Naive B cell (primary cell): Measurements from ENCODE around the gene SEMA7A. TPM values are rescaled to one million over a fixed set of nuclear protein-coding genes. Genes with fewer than 3 reads are reported as not detected.
"Not testable (repeated sequence)": the region's sequence is repeated elsewhere in the genome, so short reads cannot be mapped to it uniquely, and the experiment has no call there.

Experiments
- ATAC-seq, 2 donors: fragments of 150-1000 bp; cut with Tn5 transposase; 2 replicates each; pipeline ENCODE4 v1.10.0; 2021; ENCODE audit warnings: low read depth in 2 of 2, mild to moderate bottlenecking in 2 of 2, moderate library complexity in 2 of 2
- DNase-seq: peaks from one replicate; pipeline ENCODE4 v3.0.0; 2022
- H3K27ac Mint-ChIP-seq, 6 donors: one replicate each; pipeline ENCODE4 v1.8.0; 2020 to 2022; ENCODE audit warnings: mild to moderate bottlenecking in 6 of 6, mixed read lengths in 6 of 6, moderate library complexity in 5 of 6, inconsistent platforms in 2 of 6
- H3K27me3 Mint-ChIP-seq, 3 donors: one replicate each; pipeline ENCODE4 v1.8.0; 2021 to 2022; ENCODE audit warnings: mixed read lengths in 3 of 3, mild to moderate bottlenecking in 1 of 3
- H3K36me3 Mint-ChIP-seq, 2 donors: one replicate each; pipeline ENCODE4 v1.8.0; 2020 to 2022; ENCODE audit warnings: mixed read lengths in 2 of 2, inconsistent platforms in 1 of 2, mild to moderate bottlenecking in 1 of 2
- H3K4me1 Mint-ChIP-seq, 3 donors: one replicate each; pipeline ENCODE4 v1.8.0; 2020 to 2022; ENCODE audit warnings: mixed read lengths in 3 of 3, inconsistent platforms in 1 of 3, mild to moderate bottlenecking in 1 of 3, moderate library complexity in 1 of 3
- H3K4me3 Mint-ChIP-seq, 8 donors: one replicate each; pipeline ENCODE4 v1.8.0; 2020 to 2022; ENCODE audit warnings: mild to moderate bottlenecking in 8 of 8, mixed read lengths in 8 of 8, moderate library complexity in 8 of 8, inconsistent platforms in 2 of 8
- H3K9me3 Mint-ChIP-seq, 7 donors: one replicate each; pipeline ENCODE4 v1.8.0; 2020 to 2022; ENCODE audit warnings: mixed read lengths in 7 of 7, mild to moderate bottlenecking in 5 of 7, inconsistent platforms in 2 of 7, moderate library complexity in 1 of 7
- polyA plus RNA-seq, 6 donors: library from polyadenylated mRNA; unstranded; fragments of 300-500 nt; fragmentation: Illumina TruSeq; gene quantifications; one replicate each; pipeline ENCODE4 v1.2.3, GENCODE V29; 2021; ENCODE audit warnings: low read depth in 6 of 6

Gene SEMA7A
- polyA plus RNA-seq, 6 donors from 2014 or later: 0.10 to 1.5 (median 0.62) TPM; not detected in 1

- ATAC-seq (peak; percentile 9 to 10), DNase-seq (no peak)
- peak overlapping the region; percentile 96 to 100 (median 100) for H3K27ac Mint-ChIP-seq
- no peaks in the 10 kb centered on the region for H3K36me3 Mint-ChIP-seq
- H3K4me3 Mint-ChIP-seq: peak overlapping the region; percentile 45 to 87 (median 73)
- no peaks in the 10 kb centered on the region for H3K27me3 Mint-ChIP-seq
- no peaks in the 10 kb centered on the region for H3K9me3 Mint-ChIP-seq
- peaks cover 86 to 94% (median 93%) of the 10 kb centered on the region in 3 donors for H3K4me1 Mint-ChIP-seq
Measured at GRCh38 chr15:74396146-74396438, 37.7 kb downstream of the SEMA7A start.

- Mint-ChIP-seq H3K9me3 (no peaks in the 10 kb centered on the region), H3K4me3 (peak overlapping the region in 4 of 8 donors; percentile 45 to 65 (median 62)), H3K27me3 (no peaks in the 10 kb centered on the region), H3K36me3 (no peaks in the 10 kb centered on the region), H3K27ac (peak overlapping the region; percentile 96 to 100 (median 100)), H3K4me1 (peaks cover 87 to 94% (median 93%) of the 10 kb centered on the region in 3 donors)
- ATAC-seq (no peak), DNase-seq (no peak)
Measured at GRCh38 chr15:74395319-74396145, 38.2 kb downstream of the SEMA7A start.

GRCh38 chr15:74394090-74394846 is 39.5 kb downstream of the SEMA7A start:
- H3K27ac Mint-ChIP-seq: peak overlapping the region; percentile 86 to 99 (median 97)
- no peaks in the 10 kb centered on the region for H3K9me3 Mint-ChIP-seq
- ATAC-seq (no peak), DNase-seq (no peak)
- peaks cover 86 to 91% (median 89%) of the 10 kb centered on the region in 3 donors for H3K4me1 Mint-ChIP-seq
- H3K4me3 Mint-ChIP-seq: peak overlapping the region in 5 of 8 donors; percentile 13 to 66 (median 22)
- no peaks in the 10 kb centered on the region for H3K27me3 Mint-ChIP-seq
- no peaks in the 10 kb centered on the region for H3K36me3 Mint-ChIP-seq

GRCh38 chr15:74393423-74393822 is 40.3 kb downstream of the SEMA7A start:
- H3K36me3 Mint-ChIP-seq: no peaks in the 10 kb centered on the region
- peak overlapping the region in 4 of 8 donors; percentile 1 to 73 (median 61) for H3K4me3 Mint-ChIP-seq
- H3K27ac Mint-ChIP-seq: peak overlapping the region in 5 of 6 donors; percentile 42 to 98 (median 91)

GRCh38 chr15:74392902-74393301 is 40.9 kb downstream of the SEMA7A start:
- H3K36me3 Mint-ChIP-seq: no peaks in the 10 kb centered on the region
- H3K27ac Mint-ChIP-seq: peak overlapping the region in 5 of 6 donors; percentile 10 to 96 (median 89)
- DNase-seq (no peak), ATAC-seq (no peak)
- H3K27me3 Mint-ChIP-seq: no peaks in the 10 kb centered on the region
- H3K4me1 Mint-ChIP-seq: peaks cover 79 to 86% (median 82%) of the 10 kb centered on the region in 3 donors
- no peaks in the 10 kb centered on the region for H3K9me3 Mint-ChIP-seq
- H3K4me3 Mint-ChIP-seq: peak overlapping the region in 4 of 8 donors; percentile 1 to 86 (median 34)

More at GRCh38 chr15:74393423-74393822, 40.3 kb downstream of the SEMA7A start:
- Mint-ChIP-seq H3K4me1 (peaks cover 83 to 91% (median 84%) of the 10 kb centered on the region in 3 donors), H3K27me3 (no peaks in the 10 kb centered on the region), H3K9me3 (no peaks in the 10 kb centered on the region)
- DNase-seq (no peak), ATAC-seq (no peak)

- peak overlapping the region in 4 of 8 donors; percentile 53 to 87 (median 72) for H3K4me3 Mint-ChIP-seq
- peak overlapping the region; percentile 10 to 96 (median 80) for H3K27ac Mint-ChIP-seq
- H3K9me3 Mint-ChIP-seq: no peaks in the 10 kb centered on the region
- ATAC-seq: no peak
- no peaks in the 10 kb centered on the region for H3K36me3 Mint-ChIP-seq
- DNase-seq: no peak
- H3K27me3 Mint-ChIP-seq: no peaks in the 10 kb centered on the region
- H3K4me1 Mint-ChIP-seq: peaks cover 74 to 85% (median 77%) of the 10 kb centered on the region in 3 donors
Measured at GRCh38 chr15:74392451-74392830, 41.3 kb downstream of the SEMA7A start.

GRCh38 chr15:74391582-74392450 is 41.9 kb downstream of the SEMA7A start:
- Mint-ChIP-seq H3K9me3 (no peaks in the 10 kb centered on the region), H3K36me3 (no peaks in the 10 kb centered on the region), H3K4me1 (peaks cover 74 to 84% (median 77%) of the 10 kb centered on the region in 3 donors), H3K27ac (peak overlapping the region; percentile 72 to 96 (median 86)), H3K4me3 (peak overlapping the region in 6 of 8 donors; percentile 36 to 87 (median 58)), H3K27me3 (no peaks in the 10 kb centered on the region)
- DNase-seq (no peak), ATAC-seq (no peak)

- Mint-ChIP-seq H3K4me1 (peaks cover 70 to 84% (median 77%) of the 10 kb centered on the region in 3 donors), H3K4me3 (peak overlapping the region in 5 of 8 donors; percentile 13 to 78 (median 36)), H3K27me3 (no peaks in the 10 kb centered on the region), H3K27ac (peak overlapping the region in 5 of 6 donors; percentile 34 to 96 (median 73)), H3K9me3 (no peaks in the 10 kb centered on the region), H3K36me3 (no peaks in the 10 kb centered on the region)
- ATAC-seq: peak in 1 of 2 donors; percentile 59
- DNase-seq: no peak
Measured at GRCh38 chr15:74390647-74391288, 43.0 kb downstream of the SEMA7A start.

- ATAC-seq, H3K27me3 Mint-ChIP-seq, H3K9me3 Mint-ChIP-seq, DNase-seq, H3K36me3 Mint-ChIP-seq: not testable (repeated sequence)
- H3K27ac Mint-ChIP-seq: peak overlapping the region in 3 of 6 donors; percentile 44 to 96 (median 73)
- peak overlapping the region in 3 of 8 donors; percentile 13 to 78 (median 36) for H3K4me3 Mint-ChIP-seq
- peaks cover 66 to 87% (median 78%) of the 10 kb centered on the region in 3 donors for H3K4me1 Mint-ChIP-seq
Measured at GRCh38 chr15:74390049-74390646, 43.6 kb downstream of the SEMA7A start.

- ATAC-seq: no peak
- peak overlapping the region in 3 of 6 donors; percentile 61 to 96 (median 81) for H3K27ac Mint-ChIP-seq
Measured at GRCh38 chr15:74389241-74390048, 44.3 kb downstream of the SEMA7A start.

GRCh38 chr15:74388363-74388951 is 45.3 kb downstream of the SEMA7A start:
- no peaks in the 10 kb centered on the region for H3K27me3 Mint-ChIP-seq
- no peak overlapping the region for H3K4me3 Mint-ChIP-seq
- no peaks in the 10 kb centered on the region for H3K9me3 Mint-ChIP-seq
- DNase-seq: no peak
- no peaks in the 10 kb centered on the region for H3K36me3 Mint-ChIP-seq
- ATAC-seq: no peak
- peaks cover 63 to 87% (median 78%) of the 10 kb centered on the region in 3 donors for H3K4me1 Mint-ChIP-seq
- peak overlapping the region in 4 of 6 donors; percentile 54 to 96 (median 69) for H3K27ac Mint-ChIP-seq

More at GRCh38 chr15:74389241-74390048, 44.3 kb downstream of the SEMA7A start:
- Mint-ChIP-seq H3K27me3 (no peaks in the 10 kb centered on the region), H3K4me3 (no peak overlapping the region), H3K4me1 (peaks cover 64 to 87% (median 78%) of the 10 kb centered on the region in 3 donors), H3K9me3 (no peaks in the 10 kb centered on the region), H3K36me3 (no peaks in the 10 kb centered on the region)
- DNase-seq: no peak
